D721Med (cell line): ENCODE measurements around the gene BHLHE23.
A peak's percentile ranks its signal among the peaks of the same experiment; 100 is the strongest.

ENCODE experiments used
- DNase-seq: peaks from one replicate; pipeline ENCODE4 v3.0.0; 2011; ENCODE audit warnings: low spot score; ENCODE audit not compliant: insufficient read length
- FAIRE-seq: peaks from 2 replicates; lab custom pipeline; 2011; peaks lifted over from hg19 to GRCh38; lab: Jason Lieb, UNC
- CTCF ChIP-seq: IDR thresholded peaks from 2 replicates; pipeline ENCODE4 v1.5.1; 2012; ENCODE audit warnings: mild to moderate bottlenecking, control low read depth; ENCODE audit not compliant: insufficient read depth; ENCODE audit errors: missing control alignments

The BHLHE23 gene

GRCh38 chr20:63006540-63007359 lies at the start of gene BHLHE23:
Gene BHLHE23, minus strand, starts transcription at chr20:63006964. Its CDS starts 190 bp downstream, at chr20:63006774.
- TF ChIP-seq CTCF = no peak
- FAIRE-seq (no peak), DNase-seq (peak; percentile 88)

- no peak for FAIRE-seq
- TF ChIP-seq CTCF = no peak
- no peak for DNase-seq
Observed at GRCh38 chr20:63055575-63056235, 48.9 kb upstream of the BHLHE23 start.

- FAIRE-seq (no peak), DNase-seq (no peak)
- no peak for TF ChIP-seq CTCF
Observed at GRCh38 chr20:63054681-63055240, 48.0 kb upstream of the BHLHE23 start.

GRCh38 chr20:63054103-63054474 lies 47.3 kb upstream of the BHLHE23 start:
- no peak for TF ChIP-seq CTCF
- FAIRE-seq = no peak
- DNase-seq = no peak

GRCh38 chr20:63053432-63054102 lies 46.8 kb upstream of the BHLHE23 start:
- FAIRE-seq (no peak), DNase-seq (no peak)
- TF ChIP-seq CTCF = no peak

GRCh38 chr20:63052571-63053431 lies 46.0 kb upstream of the BHLHE23 start:
- no peak for FAIRE-seq
- no peak for DNase-seq
- TF ChIP-seq CTCF = no peak
